HCT116 (cell line): ENCODE data around the gene PTPA.

Experiments
- ATF3 ChIP-seq: IDR thresholded peaks from 2 replicates; pipeline ENCODE4 v1.6.1; 2012
- CBX3 ChIP-seq: IDR thresholded peaks from 2 replicates; pipeline ENCODE4 v1.6.1; 2012; ENCODE audit warnings: low read depth
- CTCF ChIP-seq, 3 experiments: fragments of 200-600 bp in 1 of 3; sonication (generic) in 1 of 3; IDR thresholded peaks in 2 of 3; conservative IDR thresholded peaks in 1 of 3; 2 replicates each; pipeline ENCODE4 v1.5.1; 2012 to 2017; ENCODE audit warnings: low read depth in 2 of 3, low read length in 2 of 3, antibody characterized with exemption in 1 of 3, borderline replicate concordance in 1 of 3, control low read depth in 1 of 3, mild to moderate bottlenecking in 1 of 3, mixed read lengths in 1 of 3, mixed run types in 1 of 3, moderate library complexity in 1 of 3; ENCODE audit not compliant: insufficient read depth in 1 of 3
- EZH2 ChIP-seq: fragments of 200-600 bp; sonication (generic); IDR thresholded peaks from 2 replicates; pipeline ENCODE4 v1.6.1; 2017; ENCODE audit warnings: antibody characterized with exemption, mixed run types
- EZH2phosphoT487 ChIP-seq: fragments of 200-600 bp; IDR thresholded peaks from 2 replicates; pipeline ENCODE4 v1.6.1; 2018; ENCODE audit warnings: antibody characterized with exemption, borderline replicate concordance
- JUND ChIP-seq: IDR thresholded peaks from 2 replicates; pipeline ENCODE4 v1.6.1; 2012
- MAX ChIP-seq: IDR thresholded peaks from 2 replicates; pipeline ENCODE4 v1.6.1; 2012
- POLR2A ChIP-seq: IDR thresholded peaks from 2 replicates; pipeline ENCODE4 v1.7.0; 2011; ENCODE audit warnings: borderline replicate concordance; ENCODE audit not compliant: insufficient read depth, insufficient read length; ENCODE audit errors: extremely low read depth
- RAD21 ChIP-seq: IDR thresholded peaks from 2 replicates; pipeline ENCODE4 v1.6.1; 2012; ENCODE audit warnings: low read depth, mild to moderate bottlenecking
- REST ChIP-seq: IDR thresholded peaks from 2 replicates; pipeline ENCODE4 v1.6.1; 2012; ENCODE audit warnings: low read depth
- SIN3A ChIP-seq: IDR thresholded peaks from 2 replicates; pipeline ENCODE4 v1.6.1; 2012; ENCODE audit warnings: low read depth
- YY1 ChIP-seq: IDR thresholded peaks from 2 replicates; pipeline ENCODE4 v1.6.1; 2011; ENCODE audit warnings: low read length, low read depth, moderate library complexity, mild to moderate bottlenecking; ENCODE audit not compliant: insufficient replicate concordance; ENCODE audit errors: extremely low read depth
- ZBTB33 ChIP-seq: IDR thresholded peaks from 2 replicates; pipeline ENCODE4 v1.6.1; 2011; ENCODE audit warnings: mild to moderate bottlenecking, low read length, moderate library complexity; ENCODE audit not compliant: insufficient replicate concordance; ENCODE audit errors: extremely low read depth
- ZNF274 ChIP-seq: fragments of 200-500 bp; sonication (Bioruptor generic); IDR thresholded peaks from 2 replicates; pipeline ENCODE4 v1.6.1; 2014; ENCODE audit warnings: mild to moderate bottlenecking, low read depth, low read length, inconsistent platforms

- TF ChIP-seq ZNF274, result no peak
- no peak for TF ChIP-seq CTCF (IDR thresholded peaks at IDR 0.05 in 2 of 3, conservative IDR thresholded peaks at IDR 0.05 in 1 of 3; ENCODE audit: borderline replicate concordance in 1 of 3, insufficient read depth in 1 of 3, low read depth in 2 of 3, low read length in 2 of 3)
- TF ChIP-seq POLR2A, result no peak
- TF ChIP-seq EZH2phosphoT487, result no peak
- TF ChIP-seq ATF3, result no peak
- TF ChIP-seq EZH2, result no peak
- no peak for TF ChIP-seq YY1
- no peak for TF ChIP-seq REST
- TF ChIP-seq MAX, result no peak
- no peak for TF ChIP-seq CBX3
- no peak for TF ChIP-seq JUND
- no peak for TF ChIP-seq SIN3A
- TF ChIP-seq RAD21, result no peak
- no peak for TF ChIP-seq ZBTB33
These were observed 40.3 kb downstream of the PTPA start for GRCh38 chr9:129151469-129151868.
